SKM-1 treated with dmso at 0.1 percent for 144 hours (cell line): ENCODE results near the gene SSH2.
"Not testable (repeated sequence)": the region's sequence is repeated elsewhere in the genome, so short reads cannot be mapped to it uniquely, and the experiment has no call there.

ENCODE experiments used
- DNase-seq: peaks from one replicate; lab custom pipeline; 2025; ENCODE audit not compliant: unreplicated experiment; lab: John Stamatoyannopoulos, UW

SSH2 gene

DNA sequence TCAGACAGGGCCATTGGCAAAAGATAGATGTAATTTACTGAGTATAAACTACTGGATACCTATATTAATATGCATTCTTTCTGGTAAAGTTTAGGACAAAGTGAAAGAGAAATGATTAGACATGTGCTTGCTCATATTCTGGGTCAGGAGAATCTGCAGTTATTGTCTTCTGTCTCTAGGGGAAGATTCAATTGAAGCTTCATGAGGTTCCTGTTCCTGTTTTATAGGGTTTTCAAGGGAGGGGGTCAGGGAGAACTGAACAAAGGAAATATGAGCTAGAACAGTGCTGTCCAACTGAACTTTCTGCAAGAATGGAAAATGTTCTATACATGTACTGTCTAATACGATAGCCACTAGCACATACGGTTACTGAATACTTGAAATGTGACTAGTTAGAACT lies 248.0 kb downstream of the SSH2 start:
- peak; percentile 80 for DNase-seq

DNA sequence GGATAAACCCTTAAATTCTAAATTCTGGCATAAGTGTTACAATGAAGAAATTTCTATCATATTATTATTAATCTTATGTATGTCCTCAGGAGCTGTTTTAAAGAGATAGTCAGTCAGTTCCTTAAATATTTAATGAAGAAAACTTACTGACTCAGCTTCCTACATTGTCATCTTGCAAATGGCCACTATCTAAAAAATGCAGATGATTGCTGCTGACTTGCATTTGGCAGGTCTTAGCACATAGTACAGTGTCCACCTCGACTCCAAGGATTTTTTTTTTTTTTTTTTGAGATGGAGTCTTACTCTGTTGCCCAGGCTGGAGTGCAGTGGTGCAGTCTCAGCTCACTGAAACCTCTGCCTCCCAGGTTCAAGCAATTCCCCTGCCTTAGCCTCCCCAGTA lies 252.2 kb downstream of the SSH2 start:
- no peak for DNase-seq

DNA sequence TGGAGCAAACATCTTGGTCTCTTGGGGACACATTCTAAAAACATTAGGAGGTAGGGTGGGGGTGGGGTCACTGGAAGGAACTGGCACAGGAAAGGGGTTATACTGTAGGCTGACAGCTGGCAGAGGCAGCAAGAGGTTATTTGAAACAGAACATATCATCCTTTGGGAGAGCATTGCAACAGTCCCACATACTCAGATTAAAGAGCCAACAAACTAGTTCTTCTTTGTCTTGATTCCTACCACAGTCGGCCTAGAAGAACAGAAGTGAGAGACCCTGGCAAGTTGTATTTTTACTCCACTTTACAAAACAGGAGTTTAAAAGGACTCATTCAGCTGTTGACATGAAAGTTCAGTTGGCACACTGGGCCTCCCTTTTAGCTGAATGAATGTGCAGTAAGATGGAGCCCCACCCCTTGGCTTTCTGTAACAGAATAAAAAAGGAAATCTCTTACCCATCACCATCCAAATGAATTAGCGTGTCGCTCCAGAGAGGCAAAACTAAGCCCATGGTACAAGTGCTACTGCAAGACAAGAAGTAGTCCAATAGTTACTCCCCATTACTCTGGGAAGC lies 252.7 kb downstream of the SSH2 start:
- DNase-seq = no peak

DNA sequence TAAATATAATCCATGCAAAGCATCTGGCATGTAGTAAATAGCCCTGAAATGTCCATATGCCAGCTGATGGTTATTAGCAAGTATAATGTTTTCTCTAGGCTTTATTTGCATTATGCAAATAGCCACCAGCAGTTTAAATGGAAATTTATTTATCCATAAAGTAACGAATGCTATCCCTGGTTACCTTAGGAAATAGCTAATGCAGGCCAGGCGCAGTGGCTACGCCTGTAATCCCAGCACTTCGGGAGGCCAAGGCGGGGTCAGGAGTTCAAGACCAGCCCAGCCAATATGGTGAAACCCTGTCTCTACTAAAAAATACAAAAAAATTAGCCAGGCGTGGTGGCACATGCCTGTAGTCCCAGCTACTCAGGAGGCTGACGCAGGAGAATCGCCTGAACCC lies 254.1 kb downstream of the SSH2 start:
- DNase-seq = not testable (repeated sequence)

DNA sequence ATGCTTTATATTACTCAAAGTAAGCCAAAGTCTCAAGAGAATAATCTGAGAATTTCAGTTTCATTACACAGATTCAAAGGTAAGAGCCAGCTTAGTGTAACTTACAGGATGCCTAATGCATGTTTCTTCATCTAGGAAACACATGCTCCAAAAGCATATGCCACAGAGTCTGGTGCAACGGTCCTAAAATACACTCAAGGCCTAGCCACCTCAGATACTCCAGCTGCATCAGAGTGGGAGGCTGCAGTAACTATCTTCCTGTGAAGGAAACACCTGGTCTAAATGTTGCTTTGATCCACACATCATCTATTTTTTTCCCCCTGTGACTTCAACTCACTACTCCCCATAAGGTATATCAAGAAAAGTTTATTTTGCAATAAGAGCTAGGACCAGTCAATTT lies 255.7 kb downstream of the SSH2 start:
- no peak for DNase-seq

DNA sequence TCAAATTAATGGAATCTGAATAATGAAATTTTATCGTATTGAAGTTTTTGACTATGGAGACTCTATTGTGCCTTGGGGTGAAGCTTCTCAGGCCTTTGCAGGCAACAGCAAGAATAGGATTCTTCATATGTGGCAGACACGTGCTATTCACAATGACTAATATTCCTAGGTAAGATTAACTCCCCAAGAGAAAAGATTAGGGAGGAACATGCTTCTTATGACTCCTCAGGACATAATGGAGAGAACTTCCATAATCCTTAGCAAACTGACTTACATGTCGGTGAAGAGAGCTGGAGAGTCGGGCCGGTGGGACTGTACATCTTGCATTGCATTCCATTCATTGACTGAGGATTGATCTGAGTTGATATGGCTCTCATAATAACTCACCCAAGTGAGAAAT lies 258.4 kb downstream of the SSH2 start:
- DNase-seq = no peak

DNA sequence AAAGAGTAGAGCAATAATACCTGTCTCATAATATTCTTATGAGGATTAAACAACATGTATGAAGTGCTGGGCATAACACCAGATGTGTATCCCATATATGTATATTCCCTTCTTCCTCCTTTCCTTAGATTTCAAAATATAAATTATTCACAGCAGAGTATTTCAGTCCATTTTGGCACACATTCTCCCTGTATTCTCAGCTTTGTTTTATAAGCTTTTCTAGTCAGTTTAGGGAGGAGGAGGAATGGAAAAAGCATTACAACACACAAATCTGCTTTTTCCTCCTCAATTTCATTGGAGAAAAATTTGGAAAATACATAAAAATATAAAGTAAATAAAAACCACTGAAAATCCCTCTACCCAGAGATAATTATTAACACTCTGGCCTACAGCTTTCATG lies 260.8 kb downstream of the SSH2 start:
- no peak for DNase-seq

DNA sequence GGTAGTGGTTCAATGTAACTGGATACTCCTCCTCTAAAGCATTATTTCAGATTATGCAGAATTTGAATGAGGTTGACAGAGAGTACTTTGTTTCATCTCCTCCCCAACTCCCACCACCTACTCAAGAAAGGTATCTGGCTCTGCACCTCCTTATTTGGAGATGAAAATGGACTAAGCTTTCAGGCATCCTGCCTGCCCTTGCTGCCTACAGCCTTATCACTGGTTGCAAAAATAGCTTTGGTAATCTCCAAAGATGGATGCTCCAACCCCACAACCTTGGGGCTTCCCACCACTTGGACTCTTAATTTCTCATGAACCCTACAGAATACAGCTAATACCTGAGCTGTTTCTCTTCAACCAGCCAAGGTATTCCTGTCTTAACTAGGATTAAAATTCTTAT lies 262.1 kb downstream of the SSH2 start:
- no peak for DNase-seq

DNA sequence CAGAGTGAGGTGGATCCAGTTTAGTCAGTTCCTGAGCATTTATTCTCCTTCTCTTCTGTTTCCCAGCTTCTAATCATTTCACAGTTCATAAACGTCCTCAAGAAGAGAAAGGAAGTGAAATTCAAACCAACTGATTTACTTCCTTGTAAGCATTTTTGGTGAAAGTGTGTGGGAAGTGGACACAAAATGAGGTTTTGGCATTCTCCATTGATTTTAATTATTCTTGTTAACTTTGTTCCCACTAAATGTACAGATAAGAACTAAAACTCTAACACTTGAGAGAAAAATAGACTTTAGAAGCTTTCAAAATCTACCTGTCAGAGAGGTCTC lies 264.6 kb downstream of the SSH2 start:
- no peak for DNase-seq

DNA sequence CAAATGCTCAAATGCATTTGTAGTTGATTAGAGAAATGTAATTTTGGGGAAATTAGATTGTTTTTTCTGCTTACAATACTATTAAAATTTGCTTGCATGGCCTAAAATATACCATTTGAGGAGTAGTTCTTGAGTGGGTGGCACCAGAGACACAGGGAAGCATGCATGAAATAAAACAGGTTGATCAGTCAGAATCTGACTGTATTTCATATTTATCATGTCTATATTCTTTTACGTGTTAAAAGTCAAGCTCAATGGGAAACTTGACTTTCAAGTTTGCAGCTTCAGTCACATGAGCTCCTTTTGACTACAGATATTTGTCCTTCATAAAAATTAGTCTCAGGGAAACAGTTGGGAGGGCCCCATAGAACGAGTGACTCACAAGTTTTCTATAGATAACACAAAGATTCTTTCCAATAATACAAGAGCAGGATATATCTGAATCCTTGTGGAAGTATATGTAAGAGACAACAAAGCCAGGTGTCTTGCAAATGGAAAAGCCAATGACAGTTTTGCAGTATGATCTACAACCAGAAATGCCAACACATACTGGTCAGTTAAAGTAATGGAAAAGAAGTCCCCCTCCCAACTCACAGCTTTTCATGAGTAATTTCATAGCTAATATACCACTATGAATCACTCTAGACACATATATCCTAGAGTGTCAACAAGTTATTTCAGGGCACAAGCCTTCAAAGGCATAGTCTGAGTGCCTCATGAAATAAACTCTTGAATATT lies 265.1 kb downstream of the SSH2 start:
- no peak for DNase-seq

DNA sequence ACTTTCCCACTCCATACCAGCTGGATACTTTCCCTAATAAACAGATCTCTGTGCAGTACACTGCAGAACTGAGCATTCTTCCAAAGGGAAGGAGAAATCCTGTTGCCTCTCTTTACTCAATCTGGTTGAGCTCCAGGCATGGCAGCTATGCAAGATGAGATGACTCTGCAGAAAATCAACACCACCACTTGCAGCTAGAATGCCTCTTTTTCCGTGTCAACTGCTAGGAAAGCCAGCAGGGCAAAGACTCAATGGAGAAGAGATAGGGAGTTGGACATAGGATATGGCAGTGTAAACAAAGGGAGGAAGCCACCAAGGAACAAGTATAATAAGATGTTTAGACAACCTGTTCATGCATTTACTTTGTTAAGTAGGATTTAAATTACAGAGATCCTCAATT lies 266.9 kb downstream of the SSH2 start:
- no peak for DNase-seq

DNA sequence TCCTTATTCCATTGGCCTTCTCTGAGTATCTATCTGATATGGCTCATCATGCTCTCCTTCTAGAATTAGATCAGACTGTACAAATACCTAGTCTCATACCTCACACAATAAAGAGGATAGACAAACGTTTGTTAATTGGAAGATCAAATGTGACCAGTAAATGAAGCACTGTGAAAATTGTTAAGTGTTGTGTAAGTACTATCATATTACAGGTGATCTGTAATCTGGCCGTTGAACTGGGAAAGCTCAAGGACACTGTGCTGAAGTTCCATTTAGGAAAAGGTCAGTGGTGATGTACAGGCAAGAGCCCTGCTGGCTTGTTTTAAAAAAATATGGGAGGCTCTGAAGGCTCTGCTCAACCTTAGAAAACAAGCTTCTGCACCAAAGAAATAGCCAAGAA lies 268.8 kb downstream of the SSH2 start:
- no peak for DNase-seq

DNA sequence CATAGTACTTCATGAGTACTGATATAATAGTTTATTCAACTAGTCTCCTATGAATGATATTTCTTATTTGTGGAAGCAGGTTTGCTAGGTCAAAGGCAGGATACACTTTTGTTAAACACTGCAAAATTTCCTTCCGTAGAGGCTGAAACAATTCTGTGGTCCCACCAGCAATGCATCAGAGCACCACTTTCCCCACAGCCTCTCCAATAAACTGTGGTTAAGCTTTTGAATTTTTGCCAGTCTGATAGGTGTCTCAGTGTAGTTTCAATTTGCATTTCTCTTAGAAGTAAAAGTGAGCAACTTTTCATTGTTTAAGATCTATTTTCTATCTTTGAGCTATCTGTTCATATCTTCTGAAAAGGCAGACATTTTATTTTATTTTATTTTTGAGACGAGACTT lies 270.9 kb downstream of the SSH2 start:
- DNase-seq = no peak

DNA sequence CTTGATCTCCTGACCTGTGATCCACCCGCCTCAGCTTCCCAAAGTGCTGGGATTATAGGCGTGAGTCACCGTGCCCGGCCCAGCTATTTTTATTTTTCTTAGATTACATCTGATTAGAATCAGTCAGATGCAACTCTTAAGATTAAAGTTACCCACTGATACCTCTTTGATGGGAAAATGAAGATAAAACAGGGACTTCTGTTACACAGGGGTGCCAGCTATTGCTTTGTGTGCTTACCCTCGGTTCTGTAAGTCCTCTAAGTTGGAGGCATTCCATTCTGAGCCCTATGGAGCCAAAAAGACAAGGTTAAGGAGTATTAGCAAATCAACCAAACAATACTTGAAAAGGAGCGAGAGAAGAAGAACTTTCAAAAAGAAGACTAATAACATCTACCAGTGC lies 274.7 kb downstream of the SSH2 start:
- no peak for DNase-seq

DNA sequence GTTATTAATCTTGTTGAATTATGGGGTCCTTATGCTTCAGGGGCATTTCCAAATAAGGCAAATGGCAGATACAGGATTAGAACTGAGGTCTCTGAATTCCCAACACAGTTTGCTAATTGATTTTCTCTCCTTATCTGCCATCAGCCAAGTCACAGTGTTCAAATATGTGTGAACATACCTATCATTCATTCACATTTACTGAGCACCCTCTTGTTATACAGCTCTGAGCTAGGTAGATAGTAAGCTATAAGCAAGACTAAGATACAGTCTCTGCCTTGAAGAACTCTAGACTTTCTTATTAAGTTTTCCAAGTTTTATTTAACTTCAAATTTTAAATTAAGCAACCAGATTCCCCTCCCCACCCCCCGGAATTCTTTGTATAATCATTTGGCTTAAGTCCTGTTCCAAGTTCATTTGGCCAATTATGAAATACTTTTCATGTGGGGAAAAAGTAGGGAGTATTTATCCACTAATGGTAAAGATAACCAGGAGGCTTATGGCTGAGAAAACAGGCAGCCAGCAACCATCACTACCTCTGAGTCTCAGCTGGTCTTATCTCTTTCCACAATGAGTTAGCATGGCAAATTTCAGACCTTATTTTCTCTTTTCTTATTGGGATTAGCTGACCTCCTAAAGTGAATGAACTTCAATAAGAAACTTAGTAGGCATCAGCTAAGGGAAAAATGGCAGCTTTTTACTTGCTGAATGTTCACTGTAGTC lies 275.9 kb downstream of the SSH2 start:
- no peak for DNase-seq

DNA sequence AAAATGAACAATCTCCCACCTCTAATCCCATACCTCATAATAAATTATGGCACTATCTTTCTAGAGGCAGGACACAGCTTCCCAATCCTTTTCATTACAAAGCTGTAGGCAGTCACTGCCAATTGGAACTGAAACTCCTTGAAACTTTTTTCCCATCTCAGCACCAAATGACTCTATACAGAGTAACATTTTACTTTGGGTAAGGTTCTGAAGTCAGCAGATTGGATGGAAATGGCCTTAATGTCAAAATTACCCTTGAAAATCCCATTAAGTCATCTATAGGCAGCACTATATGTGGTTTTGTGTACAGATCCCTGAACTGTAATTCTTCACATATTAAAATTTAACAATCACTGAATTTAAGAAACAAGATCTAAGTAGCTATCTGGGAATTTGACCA lies 277.1 kb downstream of the SSH2 start:
- no peak for DNase-seq

DNA sequence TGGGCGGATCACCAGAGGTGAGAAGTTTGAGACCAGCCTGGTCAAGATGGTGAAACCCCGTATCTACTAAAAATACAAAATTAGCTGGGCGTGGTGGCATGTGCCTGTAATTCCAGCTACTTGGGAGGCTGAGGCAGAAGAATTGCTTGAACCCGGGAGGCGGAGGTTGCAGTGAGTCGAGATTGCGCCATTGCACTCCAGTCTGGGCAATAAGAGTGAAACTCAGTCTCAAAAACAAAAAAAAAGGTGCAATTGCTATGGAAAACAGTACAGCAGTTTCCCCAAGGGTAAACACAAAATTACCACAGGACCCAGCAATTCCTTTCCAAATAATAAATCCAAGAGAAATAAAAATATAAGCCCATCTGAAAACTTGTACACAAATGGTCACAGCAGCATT lies 278.1 kb downstream of the SSH2 start:
- DNase-seq = not testable (repeated sequence)

DNA sequence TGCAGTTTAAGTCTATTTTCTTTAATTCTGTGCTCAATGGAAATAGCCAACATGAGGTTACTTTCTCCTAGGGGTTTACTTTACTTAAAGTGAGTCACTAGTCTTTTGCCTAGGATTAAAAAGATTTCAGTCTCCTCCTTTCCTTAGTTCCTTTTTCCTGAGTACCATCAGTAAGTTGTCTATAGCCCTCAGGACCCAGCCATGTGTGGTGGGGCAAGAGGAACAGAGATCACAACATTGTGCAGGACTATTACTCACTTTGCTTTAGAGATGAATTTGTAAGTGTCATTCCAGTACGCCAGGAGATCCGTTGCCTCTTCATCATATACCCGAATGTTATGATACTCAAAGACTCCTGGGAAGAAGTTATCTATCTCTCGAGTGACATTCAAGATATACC lies 279.6 kb downstream of the SSH2 start:
- no peak for DNase-seq

DNA sequence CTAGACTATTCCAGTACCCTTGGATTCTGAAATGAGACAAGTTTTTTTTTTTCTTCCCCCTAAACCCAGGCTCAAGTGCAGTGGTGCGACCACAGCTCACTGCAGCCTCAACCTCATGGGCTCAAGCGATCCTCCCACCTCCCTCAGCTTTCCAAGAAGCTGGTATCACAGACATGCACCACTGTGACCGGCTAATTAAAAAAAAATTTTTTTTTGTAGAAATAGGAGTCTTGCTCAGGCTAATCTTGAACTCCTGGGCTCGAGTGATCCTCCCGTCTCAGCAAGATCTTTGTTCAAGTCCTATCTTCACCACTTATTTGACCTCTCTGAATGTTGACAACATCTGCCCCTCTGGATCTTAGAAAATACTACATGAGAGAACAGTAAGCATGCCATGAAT lies 280.7 kb downstream of the SSH2 start:
- DNase-seq = no peak

DNA sequence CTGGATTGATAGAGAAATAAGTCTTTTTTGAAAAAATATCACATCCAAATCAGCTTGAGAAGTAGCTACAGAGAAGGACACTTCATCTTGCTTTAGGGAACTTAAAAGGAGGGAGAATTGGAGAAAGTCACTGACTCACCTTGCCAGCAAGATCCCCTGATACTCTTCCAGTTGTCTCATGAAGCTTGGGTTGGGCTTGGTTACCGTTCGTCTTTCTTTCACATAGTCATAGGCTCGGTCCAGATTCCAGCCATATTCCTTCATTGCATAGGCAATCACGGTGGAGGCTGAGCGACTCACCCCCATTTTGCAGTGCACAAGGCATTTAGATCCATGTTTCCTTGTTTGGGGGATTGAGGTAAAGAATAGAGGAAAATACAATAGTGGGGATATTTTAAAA lies 282.0 kb downstream of the SSH2 start:
- no peak for DNase-seq

DNA sequence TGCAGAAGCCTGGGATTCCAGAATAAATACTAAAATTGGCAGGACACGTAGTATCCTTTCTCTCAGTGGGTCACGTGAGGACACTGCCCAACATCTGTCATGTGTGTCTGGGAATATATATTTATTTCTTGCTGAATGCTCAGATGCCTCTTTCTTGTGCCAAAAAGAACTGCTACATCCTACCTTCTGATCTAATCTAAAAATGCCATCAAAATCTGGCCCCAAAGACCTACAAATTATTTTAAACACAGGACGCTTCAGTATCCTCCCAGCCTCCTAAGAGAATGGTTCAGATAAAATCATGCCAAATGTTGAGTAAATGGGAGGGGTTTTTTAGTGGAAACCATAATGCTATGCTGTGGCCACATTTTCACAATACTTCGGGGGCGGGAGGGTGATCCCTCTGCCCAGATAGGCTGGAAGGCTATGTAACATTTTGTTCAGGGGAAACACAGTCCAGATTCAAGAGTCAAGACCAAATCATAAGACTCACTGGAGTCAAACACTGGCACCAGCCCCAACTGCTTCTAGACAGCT lies 284.4 kb downstream of the SSH2 start:
- DNase-seq = no peak

DNA sequence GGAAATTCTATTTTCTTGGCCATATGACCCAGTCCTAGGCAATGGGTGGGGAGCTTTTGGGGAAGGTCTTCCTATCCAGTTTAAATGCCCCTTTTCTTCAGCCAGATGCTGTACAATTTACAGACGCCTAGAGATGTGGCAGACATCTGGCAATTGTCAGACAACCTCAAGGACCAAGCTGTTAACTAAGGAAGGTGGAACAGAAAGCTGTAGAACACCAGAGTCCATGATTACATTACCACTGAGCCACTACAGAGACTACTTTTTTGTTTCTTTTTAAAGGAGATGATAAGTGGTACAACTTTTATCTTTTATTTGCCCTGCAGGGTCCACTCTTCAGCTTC lies 286.2 kb downstream of the SSH2 start:
- no peak for DNase-seq
